ENCODE results near the gene C3orf62. TPM values are rescaled to one million over a fixed set of nuclear protein-coding genes. Genes with fewer than 3 reads are reported as not detected.

Gene C3orf62
- polyA plus RNA-seq (ENCODE audit: low read depth in 6 of 6): 1 to 10 TPM in 3 of 6 donors, under 1 TPM in 3; 0.44 to 1.4 (median 0.91) TPM

DNA sequence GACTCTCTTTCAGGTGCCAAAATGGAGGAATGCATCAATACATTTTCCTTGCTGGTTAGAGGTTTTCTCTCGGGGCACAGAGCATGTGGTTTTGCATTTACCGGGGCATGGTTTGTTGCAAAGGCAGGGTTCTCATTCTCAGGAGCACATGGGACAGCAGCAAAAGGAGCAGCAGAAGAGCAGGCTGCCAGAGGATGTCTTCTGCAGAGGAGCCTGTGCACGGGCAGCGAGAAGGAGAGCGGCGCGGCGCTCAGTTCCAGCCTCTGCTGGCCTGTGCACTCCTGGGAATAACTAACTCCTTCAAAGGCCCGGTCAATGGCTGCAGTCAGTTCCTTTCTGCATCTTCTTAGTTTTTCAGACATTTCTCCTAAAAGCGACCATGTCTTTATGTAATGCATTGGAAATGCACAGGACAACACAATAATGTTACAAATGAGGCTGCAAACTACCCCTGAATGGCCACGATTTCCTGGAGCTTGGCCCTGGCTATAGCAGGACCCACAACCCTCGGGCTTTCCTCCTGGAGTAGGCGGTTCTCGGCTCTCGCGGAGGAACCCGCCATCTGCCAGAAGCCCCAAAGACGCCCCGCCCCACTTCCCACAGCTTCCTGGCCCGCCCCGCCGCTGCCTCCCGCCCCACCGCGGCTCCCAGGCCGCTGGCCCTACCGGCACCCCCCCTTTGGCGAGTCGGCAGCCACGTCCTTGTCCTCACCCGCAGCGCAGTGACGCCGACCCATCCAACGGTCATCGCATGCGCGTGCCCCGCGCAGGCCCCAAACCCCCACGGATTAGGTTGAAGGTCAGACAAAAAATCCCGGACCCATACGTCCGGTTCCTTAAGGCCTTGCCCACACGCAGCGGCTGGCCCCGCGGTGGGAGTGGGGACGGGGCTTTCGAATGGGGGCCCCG is at the start of gene C3orf62:
Gene C3orf62 (minus strand): TSS at position 758 of the 908 bp plus-strand sequence. CDS start 360 bp downstream, at position 398.
- Mint-ChIP-seq H3K4me3 (peak within 1 kb of the TSS; percentile 85 to 94 (median 92)), H3K27me3 (no peaks in the 10 kb centered on the region), H3K4me1 (peaks cover 10 to 23% (median 12%) of the 10 kb centered on the region in 3 donors), H3K9me3 (no peaks in the 10 kb centered on the region), H3K36me3 (no peaks in the 10 kb centered on the region), H3K27ac (peak within 1 kb of the TSS; percentile 86 to 95 (median 93))
- ATAC-seq (ENCODE audit: low read depth in 2 of 2) (peak; percentile 84 to 86), DNase-seq (peak; percentile 51)

DNA sequence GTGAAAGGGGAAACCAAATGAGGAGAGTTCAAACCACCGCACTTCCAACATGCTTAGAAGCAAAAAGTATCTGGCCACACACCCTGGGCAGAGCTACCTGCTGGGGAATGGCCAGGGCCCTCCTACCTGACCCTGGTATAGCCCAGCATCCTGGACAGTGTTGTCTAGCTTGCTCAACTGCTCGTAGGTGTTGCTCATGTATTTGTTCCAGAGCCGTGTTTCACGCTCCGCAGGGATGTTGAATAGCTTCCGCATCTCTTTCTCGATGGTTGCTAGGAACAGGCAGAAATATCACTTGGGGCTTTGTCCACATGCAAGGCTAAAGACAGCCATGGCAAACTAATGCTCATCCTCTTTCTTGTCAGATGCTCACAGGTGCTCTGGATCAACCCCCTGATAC is 47.7 kb upstream of the C3orf62 start:
- peaks cover 18 to 33% of the 10 kb centered on the region in 2 donors for H3K36me3 Mint-ChIP-seq
- no peak overlapping the region for H3K4me3 Mint-ChIP-seq
- ATAC-seq (ENCODE audit: low read depth in 2 of 2): no peak

DNA sequence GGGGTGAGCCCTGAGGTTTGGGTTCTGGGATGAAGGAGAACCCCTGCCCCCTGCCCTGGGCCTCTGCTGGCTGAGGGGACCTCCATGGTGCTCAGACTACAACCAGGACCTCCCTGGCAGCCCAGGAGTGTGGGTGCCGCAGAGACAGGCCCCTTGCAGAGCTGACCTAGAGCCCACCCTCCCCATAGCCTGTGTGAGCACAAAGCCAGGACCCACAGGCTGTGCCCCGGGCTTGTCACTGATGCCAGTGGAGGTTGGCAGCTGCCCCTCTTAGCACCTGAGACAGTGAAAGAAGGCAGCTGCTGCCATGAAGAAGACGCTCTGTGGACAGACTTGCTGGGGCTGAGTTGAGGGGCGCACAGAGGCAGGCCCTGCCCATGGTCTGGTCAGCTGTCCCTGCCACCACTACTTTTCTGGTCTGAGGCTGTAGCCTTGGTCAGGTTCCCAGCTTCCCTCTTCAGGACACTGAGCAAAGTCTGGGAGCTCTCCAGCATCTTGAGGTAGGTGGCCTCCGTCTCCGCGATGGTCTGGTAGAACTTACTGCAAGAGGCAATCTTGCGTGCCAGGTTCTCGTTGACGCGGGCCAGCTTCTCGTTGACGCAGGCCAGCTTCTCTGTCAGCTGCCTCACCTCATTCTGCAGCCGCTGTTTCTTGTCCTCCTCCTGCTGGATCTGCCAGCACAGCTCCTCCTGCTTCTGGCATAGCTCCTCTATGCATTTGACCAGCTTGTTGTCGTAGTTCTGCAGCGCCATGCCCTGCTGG is 39.8 kb upstream of the C3orf62 start:
- ATAC-seq (ENCODE audit: low read depth in 2 of 2): no peak
- H3K36me3 Mint-ChIP-seq: peaks cover 10 to 11% of the 10 kb centered on the region in 2 donors
- H3K4me3 Mint-ChIP-seq: no peak overlapping the region

More for the DNA sequence above, 47.7 kb upstream of the C3orf62 start:
- Mint-ChIP-seq H3K4me1 (peaks cover 0 to 7% (median 3%) of the 10 kb centered on the region in 3 donors), H3K27ac (no peak overlapping the region), H3K9me3 (no peaks in the 10 kb centered on the region), H3K27me3 (no peaks in the 10 kb centered on the region)
- DNase-seq: no peak

DNA sequence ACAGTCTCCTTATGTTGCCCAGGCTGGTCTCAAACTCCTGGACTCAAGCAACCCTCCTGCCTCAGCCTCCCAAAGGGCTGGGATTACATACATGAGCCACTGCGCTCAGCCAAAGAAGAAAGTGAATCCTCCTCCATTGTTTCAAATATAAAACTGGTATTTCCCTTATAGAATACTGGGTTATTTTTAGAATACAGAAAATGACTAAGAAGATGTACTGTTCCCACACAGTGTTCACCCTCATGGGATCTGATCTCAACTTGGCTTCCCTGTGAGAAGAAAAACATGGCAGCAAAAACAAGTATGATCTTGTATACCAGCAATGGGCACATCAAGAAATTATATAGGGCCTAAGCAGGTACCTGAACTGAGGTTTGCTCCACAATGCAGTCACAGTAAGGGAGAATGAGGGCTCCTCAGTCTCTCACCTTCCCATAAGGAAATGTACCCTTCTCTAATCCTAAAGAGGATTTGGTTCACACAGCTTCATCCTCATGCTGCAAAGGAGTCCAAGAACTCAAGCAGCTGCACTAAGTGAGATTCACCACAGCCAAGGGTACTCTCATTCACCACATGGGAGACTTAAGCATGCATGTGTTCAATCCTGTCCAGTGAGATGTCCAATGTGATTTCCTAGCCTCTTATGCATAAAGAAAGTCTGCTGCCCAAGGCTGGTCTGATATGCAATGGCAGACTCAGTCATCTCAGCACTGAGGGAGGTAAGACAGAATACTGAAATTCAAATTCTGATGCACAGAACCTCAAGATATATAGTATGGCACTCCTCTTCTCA is 37.1 kb upstream of the C3orf62 start:
- Mint-ChIP-seq H3K9me3 (no peaks in the 10 kb centered on the region), H3K27me3 (no peaks in the 10 kb centered on the region), H3K4me1 (peaks cover 0 to 5% (median 4%) of the 10 kb centered on the region in 3 donors), H3K4me3 (no peak overlapping the region), H3K36me3 (peaks cover 10 to 15% of the 10 kb centered on the region in 2 donors), H3K27ac (peak overlapping the region in 1 of 6 donors; percentile 21)
- ATAC-seq (ENCODE audit: low read depth in 2 of 2) (no peak), DNase-seq (no peak)

More for the DNA sequence above, 39.8 kb upstream of the C3orf62 start:
- DNase-seq: no peak
- Mint-ChIP-seq H3K27ac (peak overlapping the region in 2 of 6 donors; percentile 42 to 82), H3K9me3 (no peaks in the 10 kb centered on the region), H3K27me3 (no peaks in the 10 kb centered on the region), H3K4me1 (no peaks in the 10 kb centered on the region)

DNA sequence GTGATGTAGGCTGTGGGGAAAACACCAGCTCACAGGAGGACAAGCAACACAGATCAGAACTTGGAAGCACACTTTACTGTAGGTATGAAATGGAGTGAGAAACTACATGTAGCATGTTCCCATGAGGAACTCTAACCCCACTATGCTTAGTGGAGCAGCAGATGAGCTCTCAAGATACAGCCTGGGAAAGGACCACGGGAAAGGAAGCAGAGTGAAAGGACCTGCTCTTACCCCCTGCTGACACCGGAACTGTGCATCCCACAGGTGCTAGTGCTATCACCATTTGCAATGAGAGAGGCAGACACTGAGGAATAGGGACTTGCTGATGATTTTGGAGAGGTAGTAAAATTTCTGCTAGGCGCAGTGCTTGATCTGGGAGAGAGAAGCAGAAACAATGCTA is 34.3 kb upstream of the C3orf62 start:
- DNase-seq (no peak), ATAC-seq (ENCODE audit: low read depth in 2 of 2) (no peak)
- Mint-ChIP-seq H3K4me3 (no peak overlapping the region), H3K9me3 (no peaks in the 10 kb centered on the region), H3K4me1 (peaks cover 0 to 5% (median 4%) of the 10 kb centered on the region in 3 donors), H3K27ac (peak overlapping the region in 2 of 6 donors; percentile 30 to 49), H3K36me3 (peaks cover 14 to 19% of the 10 kb centered on the region in 2 donors), H3K27me3 (no peaks in the 10 kb centered on the region)

DNA sequence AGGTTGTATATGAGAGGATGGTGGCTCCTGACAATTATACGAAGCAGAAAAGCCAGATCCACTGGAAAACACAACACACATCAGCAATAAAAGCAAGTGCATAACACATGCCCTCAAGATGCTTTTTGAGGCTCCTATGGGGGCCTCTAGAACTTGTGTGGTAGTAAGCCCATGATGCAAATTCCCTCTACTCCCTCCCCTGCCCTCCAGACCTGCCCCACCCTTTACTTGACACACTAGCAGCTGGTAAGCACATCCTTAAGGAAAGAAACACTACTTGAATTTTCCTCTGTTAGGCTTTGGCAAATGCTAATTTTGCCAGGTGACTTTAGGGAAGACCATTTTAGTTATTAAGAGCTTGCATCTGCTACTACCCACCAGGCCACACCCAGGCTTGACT is 33.6 kb upstream of the C3orf62 start:
- Mint-ChIP-seq H3K4me1 (peaks cover 0 to 5% (median 4%) of the 10 kb centered on the region in 3 donors), H3K4me3 (no peak overlapping the region), H3K27me3 (no peaks in the 10 kb centered on the region), H3K27ac (peak overlapping the region in 4 of 6 donors; percentile 12 to 63 (median 32)), H3K36me3 (peaks cover 14 to 17% of the 10 kb centered on the region in 2 donors), H3K9me3 (no peaks in the 10 kb centered on the region)
- ATAC-seq (ENCODE audit: low read depth in 2 of 2) (no peak), DNase-seq (no peak)

DNA sequence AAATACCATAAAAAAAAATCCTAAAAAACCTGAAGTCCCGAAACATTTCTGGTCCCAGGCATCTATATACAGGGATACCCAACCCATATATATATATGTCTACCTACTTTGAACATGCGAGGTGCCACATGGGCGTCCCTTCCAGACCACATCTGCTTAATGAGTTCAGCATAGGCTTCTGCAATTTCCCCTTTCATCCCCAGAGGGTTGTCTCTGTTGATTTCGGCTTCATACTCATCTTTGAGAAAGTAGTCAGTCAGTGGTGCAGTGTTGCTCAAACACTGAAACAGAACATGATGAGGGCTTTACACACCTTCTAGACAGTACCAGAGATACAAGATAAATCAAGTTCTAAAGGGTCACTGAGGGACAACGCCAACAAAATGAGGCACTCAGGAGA is 28.6 kb upstream of the C3orf62 start:
- H3K4me1 Mint-ChIP-seq: no peaks in the 10 kb centered on the region
- H3K4me3 Mint-ChIP-seq: no peak overlapping the region
- DNase-seq (no peak), ATAC-seq (ENCODE audit: low read depth in 2 of 2) (no peak)
- no peaks in the 10 kb centered on the region for H3K9me3 Mint-ChIP-seq
- no peak overlapping the region for H3K27ac Mint-ChIP-seq
- H3K27me3 Mint-ChIP-seq: no peaks in the 10 kb centered on the region
- H3K36me3 Mint-ChIP-seq: peaks cover 7 to 11% of the 10 kb centered on the region in 2 donors

DNA sequence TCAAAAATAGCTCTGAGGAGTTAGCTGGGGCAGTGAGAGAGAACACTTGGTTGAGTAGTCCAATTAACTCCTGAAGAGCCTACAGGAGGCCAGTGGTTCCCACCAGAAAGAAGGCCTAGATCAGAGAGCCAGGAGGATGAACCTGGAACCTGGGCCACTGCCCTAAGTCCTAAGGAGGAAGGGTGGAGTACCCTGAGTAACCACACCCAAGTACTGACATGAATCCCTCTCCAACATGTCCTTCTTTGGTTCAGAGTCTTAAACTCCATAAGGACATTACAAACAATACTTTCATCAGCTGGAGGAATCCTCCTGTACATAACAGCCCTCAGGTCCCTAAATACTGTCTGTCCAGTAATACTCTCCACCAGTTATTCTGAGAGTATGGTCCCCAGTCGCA is 25.6 kb upstream of the C3orf62 start:
- no peak overlapping the region for H3K27ac Mint-ChIP-seq
- H3K9me3 Mint-ChIP-seq: no peaks in the 10 kb centered on the region
- H3K4me1 Mint-ChIP-seq: no peaks in the 10 kb centered on the region
- no peak for DNase-seq
- no peak overlapping the region for H3K4me3 Mint-ChIP-seq
- peaks cover 0 to 19% of the 10 kb centered on the region in 2 donors for H3K36me3 Mint-ChIP-seq
- ATAC-seq (ENCODE audit: low read depth in 2 of 2): no peak
- H3K27me3 Mint-ChIP-seq: no peaks in the 10 kb centered on the region

DNA sequence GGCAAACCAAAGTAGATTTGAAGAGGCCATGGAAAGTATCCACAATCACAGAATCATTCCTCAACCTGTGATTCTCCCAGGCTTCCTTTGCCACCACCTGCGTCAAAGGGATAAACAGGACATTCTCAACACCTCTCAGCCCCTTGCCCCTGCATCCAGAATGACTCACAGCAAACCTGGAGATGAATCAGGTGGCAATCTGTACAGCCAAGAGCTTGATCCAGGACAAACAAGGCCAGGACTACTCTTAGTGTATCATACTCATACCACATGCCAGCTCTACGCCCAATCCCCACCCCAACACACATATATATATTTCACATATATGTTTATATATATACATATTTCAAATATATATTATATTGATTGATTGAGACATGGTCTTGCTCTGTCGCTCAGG is 23.6 kb upstream of the C3orf62 start:
- peak overlapping the region in 2 of 6 donors; percentile 8 to 44 for H3K27ac Mint-ChIP-seq

DNA sequence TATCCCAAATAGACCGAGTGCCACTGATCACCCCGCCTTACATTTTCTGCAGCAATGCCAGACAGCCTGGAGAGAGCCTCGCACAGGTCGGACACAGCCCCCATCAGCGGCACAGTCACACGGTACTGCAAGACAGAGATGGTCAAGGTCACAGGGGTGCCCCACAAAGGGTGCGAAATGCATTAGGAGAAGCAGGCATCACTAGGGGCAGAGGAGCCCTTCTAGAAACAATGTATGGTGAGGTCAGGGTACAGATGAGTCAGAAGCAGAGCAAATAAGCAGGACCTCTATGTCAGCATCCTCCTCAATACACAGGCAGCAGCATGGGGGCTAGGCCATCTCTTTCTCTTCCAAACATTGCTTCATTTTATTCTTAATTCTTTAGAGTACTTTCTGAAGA is 21.5 kb upstream of the C3orf62 start:
- H3K36me3 Mint-ChIP-seq: peaks cover 6 to 26% of the 10 kb centered on the region in 2 donors
- no peaks in the 10 kb centered on the region for H3K9me3 Mint-ChIP-seq
- H3K4me1 Mint-ChIP-seq: peaks cover 0 to 1% (median 0%) of the 10 kb centered on the region in 3 donors
- ATAC-seq (ENCODE audit: low read depth in 2 of 2) (no peak), DNase-seq (no peak)
- H3K4me3 Mint-ChIP-seq: no peak overlapping the region
- H3K27ac Mint-ChIP-seq: peak overlapping the region in 1 of 6 donors; percentile 44
- no peaks in the 10 kb centered on the region for H3K27me3 Mint-ChIP-seq

More for the DNA sequence above, 23.6 kb upstream of the C3orf62 start:
- no peaks in the 10 kb centered on the region for H3K9me3 Mint-ChIP-seq
- no peak for DNase-seq
- ATAC-seq (ENCODE audit: low read depth in 2 of 2): no peak
- H3K4me1 Mint-ChIP-seq: no peaks in the 10 kb centered on the region
- H3K36me3 Mint-ChIP-seq: peaks cover 6 to 23% of the 10 kb centered on the region in 2 donors
- no peaks in the 10 kb centered on the region for H3K27me3 Mint-ChIP-seq
- no peak overlapping the region for H3K4me3 Mint-ChIP-seq

DNA sequence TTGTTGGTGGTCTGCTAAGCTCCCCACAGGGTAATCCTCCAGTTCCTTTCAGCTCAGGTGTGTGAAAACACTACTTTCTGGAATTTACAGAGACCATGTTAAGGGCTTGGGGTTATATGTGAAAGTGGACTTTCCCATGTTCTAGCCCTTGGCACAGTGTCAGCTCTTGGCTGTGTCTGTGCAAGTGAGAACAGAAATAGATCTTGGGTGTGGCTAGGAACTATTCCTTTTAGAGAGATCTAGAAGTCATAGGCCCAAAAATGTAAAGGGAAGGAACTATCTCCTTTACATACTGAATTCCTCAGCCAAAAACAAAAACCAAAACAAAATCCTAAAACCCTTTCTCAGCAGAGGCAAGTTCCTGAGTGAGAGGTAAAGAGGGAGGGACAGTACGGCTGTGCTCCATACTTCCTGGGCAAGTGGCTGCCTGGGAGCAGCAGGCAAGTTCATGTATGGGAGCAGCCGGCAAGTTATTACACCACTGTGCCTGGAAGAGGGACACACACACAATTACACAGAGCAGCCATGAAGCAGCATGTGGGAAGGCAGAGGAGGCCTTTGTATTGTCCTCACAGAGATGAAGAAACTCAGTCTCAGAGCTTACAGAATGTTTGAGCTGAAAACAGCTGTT is 19.9 kb upstream of the C3orf62 start:
- ATAC-seq (ENCODE audit: low read depth in 2 of 2): no peak
- peak overlapping the region in 2 of 6 donors; percentile 29 to 47 for H3K27ac Mint-ChIP-seq
- peaks cover 6 to 26% of the 10 kb centered on the region in 2 donors for H3K36me3 Mint-ChIP-seq
- DNase-seq: no peak
- no peaks in the 10 kb centered on the region for H3K9me3 Mint-ChIP-seq
- no peaks in the 10 kb centered on the region for H3K27me3 Mint-ChIP-seq
- peaks cover 0 to 1% (median 0%) of the 10 kb centered on the region in 3 donors for H3K4me1 Mint-ChIP-seq
- H3K4me3 Mint-ChIP-seq: no peak overlapping the region

DNA sequence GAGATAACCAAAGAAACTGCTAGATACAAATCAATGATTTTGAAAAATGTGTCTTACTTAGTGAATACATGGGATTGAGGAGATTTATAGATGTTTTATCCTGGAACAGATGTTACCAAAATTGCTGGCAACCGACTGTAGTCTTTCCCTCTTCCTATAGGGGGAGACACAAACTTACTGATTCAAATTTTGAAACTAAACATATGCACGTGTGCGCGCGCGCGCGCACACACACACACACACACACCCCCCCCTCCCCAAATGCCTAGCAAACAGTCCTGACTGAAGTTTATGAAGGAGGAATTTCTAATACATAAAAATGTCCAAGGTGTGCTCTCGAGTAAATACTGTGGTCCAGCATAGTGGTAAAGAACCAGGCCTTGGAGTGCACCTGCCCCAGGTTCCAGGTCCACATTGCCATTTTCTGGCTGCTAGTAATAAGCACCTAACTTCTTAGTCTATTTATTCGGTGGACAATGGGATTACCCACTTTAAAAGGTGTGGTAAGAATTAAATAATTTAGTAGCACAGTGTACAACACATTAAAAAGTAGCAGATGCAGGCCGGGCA is 18.5 kb upstream of the C3orf62 start:
- peak overlapping the region in 5 of 6 donors; percentile 37 to 64 (median 53) for H3K27ac Mint-ChIP-seq
- H3K27me3 Mint-ChIP-seq: no peaks in the 10 kb centered on the region
- H3K36me3 Mint-ChIP-seq: peaks cover 6 to 22% of the 10 kb centered on the region in 2 donors
- no peak overlapping the region for H3K4me3 Mint-ChIP-seq
- DNase-seq (peak; percentile 16), ATAC-seq (ENCODE audit: low read depth in 2 of 2) (peak; percentile 32 to 33)
- no peaks in the 10 kb centered on the region for H3K9me3 Mint-ChIP-seq
- peaks cover 0 to 1% (median 0%) of the 10 kb centered on the region in 3 donors for H3K4me1 Mint-ChIP-seq
